Measurements from ENCODE around the gene GOLGA1.
"Not testable (repeated sequence)": the region's sequence is repeated elsewhere in the genome, so short reads cannot be mapped to it uniquely, and the experiment has no call there.

Gene GOLGA1

DNA sequence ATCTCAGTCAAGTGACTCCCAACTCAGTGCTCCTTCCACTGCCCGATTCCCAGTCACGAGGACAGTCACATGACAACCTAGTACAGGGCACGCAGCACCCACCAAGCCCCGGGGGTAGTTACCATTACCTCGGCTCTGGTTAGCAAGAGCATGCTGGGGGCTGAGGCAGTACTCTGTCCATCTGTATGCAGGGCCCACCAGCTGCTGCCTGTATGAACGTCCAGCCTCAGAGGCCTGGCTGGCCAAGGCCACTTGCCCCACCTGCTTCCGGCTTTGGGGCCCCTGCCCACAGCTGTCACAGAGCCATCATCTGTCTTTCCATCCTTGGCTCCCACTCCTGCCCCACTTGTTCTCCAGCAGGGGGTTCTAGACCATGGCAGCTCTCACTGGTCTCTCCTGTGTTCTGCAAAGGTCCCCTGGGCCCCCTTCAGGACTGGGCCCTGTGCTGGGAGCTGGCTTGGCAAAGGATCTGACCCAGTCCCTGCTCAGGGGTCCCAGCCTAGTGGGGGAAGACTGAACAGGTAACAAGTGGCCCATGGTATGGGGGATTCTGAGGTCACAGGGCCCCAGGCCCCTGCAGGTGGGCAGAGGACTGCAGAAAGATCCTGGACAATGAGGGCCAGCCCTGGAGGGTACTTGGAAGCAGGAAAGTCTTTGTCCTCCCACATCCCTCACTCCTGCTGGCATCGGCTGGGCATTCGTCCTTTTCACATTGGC is 82.4 kb downstream of the GOLGA1 start:
- no peak for DNase-seq (ENCODE audit: low read depth in 2 of 2)

DNA sequence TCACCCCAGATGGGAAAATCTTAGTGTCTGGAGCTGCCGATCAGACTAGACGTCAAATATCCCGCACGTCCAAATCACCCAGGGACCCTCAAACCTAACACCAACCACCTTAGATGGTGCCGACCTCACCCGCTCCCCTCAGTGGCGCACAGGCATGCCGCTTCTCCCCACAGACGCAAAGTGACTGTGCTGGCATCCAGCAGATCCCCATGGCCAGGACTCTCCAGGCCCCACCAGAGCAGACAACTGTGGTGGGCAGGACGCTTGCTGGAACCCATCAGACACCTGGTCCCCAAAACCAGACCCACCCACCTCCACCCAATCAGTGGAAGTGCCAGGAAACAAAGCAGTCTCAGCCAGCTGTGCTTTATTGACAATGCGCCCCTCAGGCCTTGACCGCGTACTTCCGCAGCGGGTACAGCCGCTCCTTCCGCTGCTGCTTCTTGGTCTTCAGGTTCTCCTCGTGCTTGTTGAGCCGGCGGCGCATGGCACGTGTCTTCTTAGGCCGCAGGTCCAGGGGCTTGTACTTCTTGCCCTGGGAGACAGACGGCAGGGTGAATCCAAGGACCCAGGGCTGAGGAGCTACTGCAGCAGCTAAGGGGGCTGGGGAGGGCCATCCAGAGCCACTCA is 83.2 kb downstream of the GOLGA1 start:
- no peak for DNase-seq (ENCODE audit: low read depth in 2 of 2)

DNA sequence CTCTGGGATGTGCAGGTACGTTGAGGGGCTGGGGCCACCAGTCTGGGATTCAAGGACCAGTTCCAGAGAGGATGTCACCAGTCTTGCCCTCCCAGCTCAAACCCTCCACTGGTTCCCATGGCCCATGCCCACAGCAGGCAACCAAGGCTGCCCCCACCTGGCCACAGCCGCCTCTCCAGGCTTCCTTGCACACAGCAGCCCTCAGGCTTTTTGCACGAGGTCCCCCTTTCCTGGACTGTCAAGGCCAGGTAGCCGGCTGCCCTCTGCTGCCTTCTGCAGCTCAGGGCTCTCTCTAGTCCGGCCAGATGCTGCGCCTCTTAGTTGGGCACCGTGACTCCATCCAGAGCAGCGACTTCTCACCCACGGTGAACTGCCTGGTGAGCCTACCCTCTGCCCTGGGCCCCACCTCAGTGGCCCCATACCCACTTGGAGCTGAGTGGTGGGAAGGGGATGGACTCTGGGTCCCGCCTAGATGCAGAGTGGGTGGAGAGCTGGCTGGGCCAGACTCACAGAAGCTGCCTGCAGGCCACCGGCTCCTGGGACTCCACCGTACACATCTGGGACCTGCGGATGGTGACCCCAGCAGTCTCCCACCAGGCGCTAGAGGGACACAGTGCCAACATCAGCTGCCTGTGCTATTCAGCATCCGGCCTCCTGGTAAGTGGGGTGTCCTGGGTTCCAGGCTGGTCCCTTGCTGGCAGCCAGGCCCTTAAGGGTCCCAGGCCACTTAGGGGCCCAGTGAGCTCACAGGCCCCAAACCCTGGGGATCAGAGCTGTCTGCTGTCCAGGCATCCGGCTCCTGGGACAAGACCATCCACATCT is 84.7 kb downstream of the GOLGA1 start:
- DNase-seq (ENCODE audit: low read depth in 2 of 2): no peak

DNA sequence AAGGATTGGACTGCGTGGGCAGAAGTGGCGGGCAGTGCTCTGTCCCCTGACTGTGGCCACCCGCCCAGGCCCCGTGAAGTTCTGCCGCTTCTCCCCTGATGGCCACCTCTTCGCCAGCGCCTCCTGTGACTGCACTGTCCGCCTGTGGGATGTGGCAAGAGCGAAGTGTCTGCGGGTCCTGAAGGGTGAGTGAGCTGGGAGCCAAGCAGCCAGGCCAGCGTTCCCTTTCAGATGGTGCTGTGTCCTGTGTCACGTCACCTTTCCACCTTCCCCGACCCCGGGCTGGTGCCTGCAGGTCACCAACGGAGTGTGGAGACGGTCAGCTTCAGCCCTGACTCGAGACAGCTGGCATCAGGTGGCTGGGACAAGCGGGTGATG is 85.3 kb downstream of the GOLGA1 start:
- no peak for DNase-seq (ENCODE audit: low read depth in 2 of 2)

DNA sequence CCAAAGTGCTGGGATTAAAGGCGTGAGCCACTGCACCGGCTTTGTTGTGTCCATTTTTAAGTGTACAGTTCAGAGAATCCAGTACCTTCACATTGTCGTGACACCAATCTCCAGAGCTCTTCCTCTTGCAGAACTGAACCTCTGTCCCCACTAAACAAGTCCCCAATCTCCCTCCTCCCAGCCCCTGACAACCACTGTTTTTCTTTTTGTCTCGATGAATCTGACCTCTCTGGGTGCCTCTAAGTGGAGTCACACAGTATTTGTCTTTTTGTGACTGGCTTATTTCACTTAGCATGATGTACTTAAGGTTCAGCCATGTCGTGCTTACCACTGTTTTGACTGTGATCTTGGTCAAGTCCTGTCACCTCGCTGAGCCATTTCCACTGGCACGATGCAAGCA is 86.1 kb downstream of the GOLGA1 start:
- no peak for DNase-seq (ENCODE audit: low read depth in 2 of 2)

DNA sequence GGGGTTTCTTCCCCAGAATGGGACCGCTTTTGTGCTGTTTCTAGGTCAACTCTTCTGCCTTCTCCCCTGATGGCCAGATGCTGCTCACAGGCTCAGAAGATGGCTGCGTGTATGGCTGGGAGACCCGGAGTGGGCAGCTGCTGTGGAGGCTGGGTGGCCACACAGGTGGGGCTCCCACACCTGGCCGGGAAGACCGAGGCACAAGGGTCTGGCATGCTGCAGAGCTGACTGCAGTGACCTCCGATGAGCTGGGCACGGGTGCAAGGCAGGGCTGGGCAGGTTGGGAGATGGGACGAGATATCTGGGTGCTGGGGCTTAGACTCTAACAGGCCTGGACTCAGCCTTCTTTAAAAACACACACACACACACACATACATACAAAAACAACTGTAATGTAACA is 86.7 kb downstream of the GOLGA1 start:
- no peak for DNase-seq (ENCODE audit: low read depth in 2 of 2)

DNA sequence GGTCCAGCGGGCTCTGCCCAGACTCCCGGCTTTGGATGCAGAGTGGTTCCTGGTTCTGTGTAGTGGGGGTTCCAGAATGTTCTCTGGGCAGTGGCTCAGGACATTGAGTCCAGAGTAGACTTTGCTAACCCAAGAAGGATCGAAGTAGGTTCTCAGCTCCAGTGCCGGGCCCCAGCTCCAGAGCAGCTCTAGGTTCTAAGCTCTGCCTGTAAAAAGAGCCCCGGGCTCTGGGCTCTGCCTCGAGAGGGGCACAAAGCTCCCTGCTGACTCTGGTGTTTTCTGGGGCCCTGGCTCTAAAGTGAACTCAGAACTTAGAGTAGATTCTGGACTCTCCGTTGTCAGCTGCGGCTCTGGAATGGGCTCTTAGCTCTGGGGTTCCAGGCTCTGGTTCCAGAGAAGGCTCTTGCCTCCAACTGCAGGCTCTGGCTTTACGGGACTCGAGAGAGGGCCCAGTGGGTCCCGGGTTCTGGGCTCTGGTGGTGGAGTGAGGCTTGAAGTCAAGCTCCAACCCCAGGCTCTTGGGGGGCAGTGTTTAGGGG is 87.2 kb downstream of the GOLGA1 start:
- DNase-seq (ENCODE audit: low read depth in 2 of 2): no peak

DNA sequence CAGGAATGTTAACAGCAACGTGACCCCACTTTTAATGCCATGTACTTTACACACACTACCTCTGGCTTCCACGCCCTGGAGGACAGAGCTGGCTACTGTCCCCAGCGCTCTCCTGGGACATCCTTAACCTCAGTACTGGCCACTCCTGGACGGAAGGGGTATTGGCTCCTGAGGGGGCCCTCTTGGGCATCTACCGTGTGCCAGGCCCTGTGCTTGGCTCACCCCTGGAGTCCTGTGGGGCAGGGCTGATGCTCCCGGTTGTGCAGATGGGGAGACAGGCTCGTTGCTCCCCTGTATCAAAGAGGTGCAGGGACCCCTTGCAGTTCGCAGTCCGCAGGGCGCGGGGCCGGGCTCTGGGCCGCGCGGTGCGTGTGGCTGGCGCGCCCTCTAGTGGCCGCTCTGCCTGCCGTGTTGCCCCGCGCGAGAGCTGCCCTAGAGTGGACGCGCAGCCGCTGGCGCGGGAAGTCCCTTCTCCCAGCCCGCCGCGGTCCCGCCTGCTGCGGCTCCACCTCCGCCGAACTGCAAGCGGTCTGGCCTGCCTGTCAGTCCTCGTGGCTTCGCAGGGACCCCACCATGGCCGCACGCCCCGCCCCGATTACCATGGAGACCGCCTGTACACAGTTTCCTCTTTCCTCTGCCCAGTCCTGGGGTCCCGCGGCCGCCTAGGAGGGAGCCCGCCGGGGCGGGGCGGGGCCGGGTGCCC is 87.9 kb downstream of the GOLGA1 start, which contains the start of gene WDR38:
Gene WDR38 (plus strand): TSS at position 632 of the 703 bp plus-strand sequence. CDS start 72 bp downstream, outside the sequence.
- DNase-seq (ENCODE audit: low read depth in 2 of 2): peak; percentile 49 to 56

DNA sequence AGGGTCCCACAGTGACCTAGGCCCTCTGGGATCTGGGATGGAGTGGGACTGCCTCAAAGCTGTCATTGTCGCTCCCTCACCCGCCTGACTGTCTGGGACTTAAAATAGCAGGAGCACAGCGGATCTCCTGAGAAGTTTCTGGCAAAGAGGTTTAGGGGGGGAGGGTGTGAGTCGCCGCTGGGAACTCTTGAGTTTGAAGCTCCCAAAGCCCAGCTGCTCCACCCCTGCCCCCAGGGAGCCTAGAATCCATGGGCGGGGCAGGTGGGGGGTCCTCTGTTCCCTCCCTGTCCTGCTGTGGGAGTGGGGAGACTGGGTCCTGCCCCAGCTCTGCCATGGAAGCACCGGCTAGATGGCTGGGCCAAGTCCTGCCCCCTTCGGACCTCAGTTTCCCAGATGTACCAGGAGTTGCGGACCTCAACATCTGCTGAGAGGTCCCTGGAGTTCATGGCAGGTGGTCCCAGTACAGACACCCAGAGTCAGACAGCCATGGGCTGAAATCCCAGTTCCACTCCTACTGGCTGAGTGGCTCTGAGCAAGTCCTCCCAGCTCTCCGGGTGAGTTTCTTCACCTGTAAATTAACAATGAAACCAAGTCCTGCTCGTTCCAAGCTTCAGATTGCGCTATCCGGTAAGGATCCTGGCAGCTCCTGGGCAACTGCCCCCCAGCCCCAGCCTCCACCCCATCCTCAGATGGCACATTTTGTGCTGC is 88.6 kb downstream of the GOLGA1 start:
- no peak for DNase-seq (ENCODE audit: low read depth in 2 of 2)

DNA sequence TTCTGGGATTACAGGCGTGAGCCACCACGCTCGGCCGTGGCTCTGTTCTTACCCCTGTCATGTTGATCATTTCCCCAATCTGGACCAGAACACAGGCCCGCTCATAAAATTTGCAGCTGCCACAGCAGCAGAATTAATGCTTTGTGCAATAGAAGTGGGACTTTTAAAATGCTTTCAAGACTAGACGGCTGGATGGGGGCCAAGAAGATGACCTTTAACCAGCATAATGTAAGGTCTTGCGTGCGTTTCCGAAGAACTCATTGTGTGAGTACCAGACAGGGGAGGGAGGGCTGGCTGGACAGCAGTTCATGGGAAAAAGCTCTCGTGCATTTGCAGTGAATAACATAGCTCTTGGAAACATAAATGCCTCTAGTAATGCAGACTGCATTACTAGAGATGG is 91.1 kb downstream of the GOLGA1 start:
- no peak for DNase-seq (ENCODE audit: low read depth in 2 of 2)

DNA sequence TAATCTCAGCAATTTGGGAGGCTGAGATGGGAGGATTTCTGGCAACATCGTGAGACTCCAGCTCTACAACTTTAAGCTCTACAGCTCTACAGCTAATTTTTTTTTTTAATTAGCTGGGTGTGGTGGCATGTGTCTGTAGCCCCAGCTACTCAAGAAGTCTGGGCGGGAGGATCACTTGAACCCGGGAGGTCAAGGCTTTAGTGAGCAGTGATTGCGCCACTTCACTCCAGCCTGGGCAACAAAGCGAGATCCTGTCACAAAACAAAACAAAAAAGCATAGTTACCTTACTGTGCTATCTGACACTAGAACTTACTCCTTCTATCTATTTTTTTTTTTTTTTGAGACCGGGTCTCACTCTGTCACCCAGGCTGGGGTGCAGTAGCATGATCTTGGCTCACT is 93.9 kb downstream of the GOLGA1 start:
- no peak for DNase-seq (ENCODE audit: low read depth in 2 of 2)

DNA sequence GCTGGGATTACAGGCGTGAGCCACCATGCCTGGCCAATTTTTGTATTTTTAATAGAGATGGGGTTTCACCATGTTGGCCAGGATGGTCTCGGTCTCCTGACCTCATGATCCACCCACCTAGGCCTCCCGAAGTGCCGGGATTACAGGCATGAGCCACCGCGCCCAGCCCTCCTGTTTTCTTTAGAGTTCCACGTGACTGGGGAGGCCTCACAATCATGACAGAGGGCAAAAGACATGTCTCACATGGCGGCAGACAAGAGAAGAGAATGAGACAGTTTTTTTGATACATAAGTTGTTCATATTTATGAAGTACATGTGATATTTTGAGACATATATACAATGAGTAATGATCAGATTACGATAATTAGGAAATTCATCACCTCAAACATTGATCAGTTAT is 94.4 kb downstream of the GOLGA1 start:
- DNase-seq (ENCODE audit: low read depth in 2 of 2): not testable (repeated sequence)

DNA sequence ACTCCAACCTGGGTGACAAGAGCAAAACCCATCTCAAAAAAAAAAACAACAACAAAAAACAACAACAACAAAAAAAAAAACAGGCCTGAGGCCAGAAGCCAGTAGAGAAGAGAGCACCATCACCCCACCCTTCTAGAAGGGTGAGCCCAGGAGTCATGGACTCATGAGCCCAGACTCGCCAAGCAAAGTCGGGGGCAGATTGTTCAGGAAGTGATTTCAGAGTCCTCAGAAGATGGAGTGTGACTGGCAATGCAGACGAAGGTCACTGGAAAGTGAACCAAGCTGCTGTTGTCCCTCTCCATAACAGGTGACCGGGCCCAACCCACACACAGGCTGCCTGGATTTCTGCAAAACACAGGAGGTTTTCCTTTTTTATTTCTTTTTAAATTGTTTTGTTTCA is 96.6 kb downstream of the GOLGA1 start:
- no peak for DNase-seq (ENCODE audit: low read depth in 2 of 2)

DNA sequence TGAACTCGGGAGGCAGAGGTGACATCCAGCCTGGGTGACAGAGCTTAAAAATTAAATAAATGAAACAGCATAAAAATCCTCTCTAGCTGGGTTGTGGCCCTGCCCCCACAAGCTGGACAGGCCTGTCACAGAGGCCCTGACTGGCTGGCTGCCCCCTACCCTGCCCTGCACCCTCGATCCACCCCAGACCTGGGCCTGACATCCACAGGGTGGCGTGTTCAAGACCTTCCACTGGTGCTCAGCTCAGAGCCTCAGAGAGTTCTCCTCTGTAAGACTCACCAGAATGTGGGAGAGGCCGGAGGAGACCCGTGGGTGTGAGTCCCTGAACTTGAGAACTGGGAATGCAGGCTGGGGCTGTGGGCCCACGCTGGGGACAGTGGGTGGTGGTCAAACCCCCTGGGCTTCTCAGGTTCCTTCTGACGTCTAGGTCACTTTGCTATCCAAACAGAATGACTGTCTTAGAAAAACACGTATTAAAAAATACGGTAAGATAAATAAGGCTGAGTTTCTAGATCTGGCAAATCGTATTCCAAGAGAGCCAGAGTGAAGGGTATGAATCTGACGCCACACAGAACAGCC is 97.3 kb downstream of the GOLGA1 start:
- no peak for DNase-seq (ENCODE audit: low read depth in 2 of 2)

DNA sequence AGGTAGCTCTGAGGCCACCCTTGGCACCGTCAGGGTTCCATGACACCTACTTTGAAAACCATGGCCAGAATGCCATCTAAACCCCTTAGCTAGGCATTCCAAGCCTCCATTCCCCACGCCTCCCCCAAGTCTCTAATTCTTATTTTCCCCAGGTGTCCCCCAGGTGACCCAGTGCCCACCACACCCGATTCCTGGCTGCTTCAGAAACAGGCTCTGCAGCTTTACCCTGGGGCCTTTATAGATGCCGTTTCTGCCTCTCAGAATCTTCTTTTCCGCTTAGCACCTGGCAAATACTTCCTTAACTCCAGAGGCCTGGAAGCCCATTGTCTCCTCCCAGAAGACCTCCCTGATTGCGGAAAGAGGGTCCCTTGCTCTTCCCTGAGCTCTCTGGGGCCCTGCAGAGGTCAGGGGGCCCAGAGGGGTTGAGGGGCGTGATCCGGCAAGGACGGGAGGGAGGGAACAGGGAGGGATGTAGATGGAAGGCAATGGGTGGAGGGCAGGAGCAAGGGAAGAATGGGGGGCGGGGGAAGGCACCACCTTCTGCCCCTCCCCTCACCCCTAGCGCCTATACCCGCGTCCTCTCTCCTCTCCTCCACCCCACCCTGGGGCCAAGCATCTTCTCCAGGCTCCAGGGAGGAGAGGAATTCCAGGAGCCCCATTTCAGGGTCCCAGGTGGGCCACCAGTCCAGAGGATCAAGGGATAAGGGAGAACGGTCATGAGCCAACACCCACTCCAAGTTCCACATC is 99.6 kb downstream of the GOLGA1 start:
- no peak for DNase-seq (ENCODE audit: low read depth in 2 of 2)

DNA sequence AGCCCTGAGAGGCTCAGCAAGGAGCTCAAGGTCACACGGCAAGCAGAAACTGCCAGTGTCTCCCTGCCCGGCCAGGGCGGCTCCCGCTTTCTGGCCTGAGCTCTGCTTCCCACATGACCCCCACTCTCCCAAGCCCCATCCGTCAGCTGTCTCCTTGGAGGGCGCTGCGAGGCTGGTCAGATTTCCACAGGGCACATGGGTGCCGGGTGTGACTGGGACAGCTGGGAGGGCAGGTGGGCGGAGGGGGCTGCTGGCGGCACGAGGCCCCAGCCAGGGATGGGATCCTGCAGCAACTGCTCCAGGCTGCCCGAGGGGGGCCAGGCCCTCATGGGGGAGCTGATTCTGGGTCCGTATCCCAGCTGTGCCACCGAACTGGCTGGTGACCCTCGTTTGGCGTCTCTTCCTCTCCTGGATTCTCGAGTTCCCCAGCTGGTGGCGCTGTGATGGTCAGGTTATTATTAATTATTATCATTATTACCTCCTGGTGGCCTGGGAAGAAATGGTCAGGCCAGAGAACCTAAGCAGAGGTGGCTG is 100.5 kb downstream of the GOLGA1 start:
- no peak for DNase-seq (ENCODE audit: low read depth in 2 of 2)

DNA sequence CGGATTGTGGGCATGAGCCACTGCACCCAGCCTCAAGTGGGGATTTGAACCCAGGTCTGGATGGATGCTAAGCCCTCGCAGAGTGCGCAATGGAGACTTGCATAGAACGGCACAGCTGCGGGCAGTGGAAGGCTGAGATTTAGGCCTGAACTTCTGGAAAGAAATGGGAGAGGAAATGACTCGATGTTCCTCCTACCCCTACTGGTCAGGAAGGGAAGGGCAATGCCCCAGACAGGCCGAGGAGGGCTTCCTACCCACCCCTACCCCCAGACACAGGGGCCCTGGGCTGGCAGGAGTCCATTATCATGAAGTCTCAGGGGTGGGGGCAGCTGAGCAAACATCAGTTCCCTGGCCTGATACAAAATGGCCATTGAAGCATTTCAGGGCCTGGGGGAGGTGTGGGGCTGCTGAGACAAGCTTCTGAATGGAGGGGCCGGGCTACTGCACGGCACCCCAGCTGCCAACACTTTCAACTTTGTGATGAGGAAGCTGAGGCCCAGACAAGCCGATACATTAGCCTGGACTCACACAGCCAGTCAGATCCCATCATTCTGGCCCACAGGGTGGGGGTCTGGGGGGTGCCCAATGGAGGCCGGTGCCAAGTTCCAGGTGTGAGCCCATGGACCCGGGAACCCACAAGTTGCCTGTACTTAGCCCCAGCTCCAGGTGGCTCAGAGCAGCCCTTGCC is 101.1 kb downstream of the GOLGA1 start:
- no peak for DNase-seq (ENCODE audit: low read depth in 2 of 2)

DNA sequence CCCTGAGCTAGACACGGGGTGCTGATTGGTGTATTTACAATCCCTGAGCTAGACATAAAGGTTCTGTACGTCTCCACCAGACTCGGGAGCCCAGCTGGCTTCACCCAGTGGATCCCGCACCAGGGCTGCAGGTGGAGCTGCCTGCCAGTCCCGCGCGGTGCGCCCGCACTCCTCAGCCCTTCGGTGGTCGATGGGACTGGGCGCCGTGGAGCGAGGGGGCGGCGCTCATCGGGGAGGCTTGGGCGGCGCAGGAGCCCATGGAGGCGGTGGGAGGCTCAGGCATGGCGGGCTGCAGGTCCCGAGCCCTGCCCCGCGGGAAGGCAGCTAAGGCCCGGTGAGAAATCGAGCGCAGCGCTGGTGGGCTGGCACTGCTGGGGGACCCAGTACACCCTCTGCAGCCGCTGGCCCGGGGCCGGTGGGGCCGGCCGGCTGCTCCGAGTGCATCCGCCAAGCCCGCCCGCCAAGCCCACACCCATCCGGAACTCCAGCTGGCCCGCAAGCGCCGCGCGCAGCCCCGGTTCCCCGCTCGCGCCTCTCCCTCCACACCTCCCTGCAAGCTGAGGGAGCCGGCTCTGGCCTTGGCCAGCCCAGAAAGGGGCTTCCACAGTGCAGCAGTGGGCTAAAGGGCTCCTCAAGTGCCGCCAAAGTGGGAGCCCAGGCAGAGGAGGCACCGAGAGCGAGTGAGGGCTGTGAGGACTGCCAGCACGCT is 102.2 kb downstream of the GOLGA1 start:
- not testable (repeated sequence) for DNase-seq (ENCODE audit: low read depth in 2 of 2)

DNA sequence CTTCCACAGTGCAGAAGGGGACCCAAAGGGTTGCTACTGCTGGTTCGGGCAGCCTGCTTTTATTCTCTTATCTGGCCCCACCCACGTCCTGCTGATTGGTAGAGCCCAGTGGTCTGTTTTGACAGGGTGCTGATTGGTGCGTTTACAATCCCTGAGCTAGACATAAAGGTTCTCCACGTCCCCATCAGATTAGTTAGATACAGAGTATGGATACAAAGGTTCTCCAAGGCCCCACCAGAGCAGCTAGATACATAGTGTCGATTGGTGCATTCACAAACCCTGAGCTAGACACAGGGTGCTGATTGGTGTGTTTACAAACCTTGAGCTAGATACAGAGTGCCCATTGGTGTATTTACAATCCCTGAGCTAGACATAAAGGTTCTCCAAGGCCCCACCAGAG is 102.8 kb downstream of the GOLGA1 start:
- not testable (repeated sequence) for DNase-seq (ENCODE audit: low read depth in 2 of 2)
